Amniotic epithelial cell (primary cell): ENCODE data around the gene TSC2.
"Not testable (repeated sequence)": the region's sequence is repeated elsewhere in the genome, so short reads cannot be mapped to it uniquely, and the experiment has no call there.

Experiments used
- DNase-seq: peaks from one replicate; pipeline ENCODE4 v3.0.0-alpha.2; 2010; ENCODE audit warnings: low read depth

TSC2 gene

GRCh38 chr16:2009791-2010510, 37.8 kb upstream of the TSC2 start, which contains the start of gene ZNF598:
ZNF598 (minus strand) TSS chr16:2009821.
- peak; percentile 79 for DNase-seq

GRCh38 chr16:2011726-2012125, 36.1 kb upstream of the TSC2 start:
- not testable (repeated sequence) for DNase-seq

- DNase-seq = no peak
Measured at GRCh38 chr16:2013527-2013926, 34.3 kb upstream of the TSC2 start.

GRCh38 chr16:2015117-2015946, 32.5 kb upstream of the TSC2 start:
- peak; percentile 55 for DNase-seq

DNA sequence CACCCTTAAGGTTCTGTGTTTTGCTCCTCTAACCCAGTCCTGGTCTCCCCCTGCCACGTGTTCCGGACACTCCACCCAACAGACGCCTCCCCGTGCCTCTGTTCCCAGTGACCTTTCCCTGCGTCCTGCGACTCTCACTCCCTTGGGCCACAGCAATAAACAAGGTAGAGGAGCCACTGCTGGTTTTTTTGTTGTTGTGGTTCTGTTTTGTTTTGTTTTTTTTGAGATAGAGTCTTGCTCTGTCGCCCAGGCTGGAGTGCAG, 31.9 kb upstream of the TSC2 start:
- no peak for DNase-seq

DNA sequence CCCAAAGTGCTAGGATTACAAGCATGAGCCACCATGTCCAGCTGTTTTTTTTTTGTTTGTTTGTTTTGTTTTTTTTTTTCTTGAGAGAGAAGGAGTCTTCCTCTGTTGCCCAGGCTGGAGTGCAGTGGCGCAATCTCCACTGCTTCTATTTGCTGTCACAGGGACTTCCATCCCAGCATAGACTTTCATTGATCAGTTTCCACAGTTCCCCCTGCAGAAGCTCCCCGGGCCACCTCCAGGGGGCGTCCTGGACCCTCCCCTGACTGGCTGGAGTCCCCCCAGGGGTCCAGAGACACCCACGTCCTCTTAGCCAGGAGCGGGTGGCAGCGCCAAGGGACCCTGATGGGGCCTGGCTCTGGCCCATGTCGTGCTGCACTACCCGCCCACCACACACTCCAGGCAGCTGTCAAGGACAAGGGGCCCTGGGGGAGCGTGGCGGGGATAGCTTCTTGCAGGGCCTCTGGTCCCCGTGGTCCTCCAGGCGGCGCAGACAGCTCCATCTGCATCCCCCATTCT, 31.3 kb upstream of the TSC2 start:
- no peak for DNase-seq

- no peak for DNase-seq
Measured at GRCh38 chr16:2019518-2019920, 28.3 kb upstream of the TSC2 start, which contains the start of gene NPW. NPW (plus strand) TSS chr16:2019785.

GRCh38 chr16:2019921-2020831, 27.6 kb upstream of the TSC2 start:
- DNase-seq = no peak

- DNase-seq = peak; percentile 63
Measured at GRCh38 chr16:2022723-2023091, 25.1 kb upstream of the TSC2 start.

DNA sequence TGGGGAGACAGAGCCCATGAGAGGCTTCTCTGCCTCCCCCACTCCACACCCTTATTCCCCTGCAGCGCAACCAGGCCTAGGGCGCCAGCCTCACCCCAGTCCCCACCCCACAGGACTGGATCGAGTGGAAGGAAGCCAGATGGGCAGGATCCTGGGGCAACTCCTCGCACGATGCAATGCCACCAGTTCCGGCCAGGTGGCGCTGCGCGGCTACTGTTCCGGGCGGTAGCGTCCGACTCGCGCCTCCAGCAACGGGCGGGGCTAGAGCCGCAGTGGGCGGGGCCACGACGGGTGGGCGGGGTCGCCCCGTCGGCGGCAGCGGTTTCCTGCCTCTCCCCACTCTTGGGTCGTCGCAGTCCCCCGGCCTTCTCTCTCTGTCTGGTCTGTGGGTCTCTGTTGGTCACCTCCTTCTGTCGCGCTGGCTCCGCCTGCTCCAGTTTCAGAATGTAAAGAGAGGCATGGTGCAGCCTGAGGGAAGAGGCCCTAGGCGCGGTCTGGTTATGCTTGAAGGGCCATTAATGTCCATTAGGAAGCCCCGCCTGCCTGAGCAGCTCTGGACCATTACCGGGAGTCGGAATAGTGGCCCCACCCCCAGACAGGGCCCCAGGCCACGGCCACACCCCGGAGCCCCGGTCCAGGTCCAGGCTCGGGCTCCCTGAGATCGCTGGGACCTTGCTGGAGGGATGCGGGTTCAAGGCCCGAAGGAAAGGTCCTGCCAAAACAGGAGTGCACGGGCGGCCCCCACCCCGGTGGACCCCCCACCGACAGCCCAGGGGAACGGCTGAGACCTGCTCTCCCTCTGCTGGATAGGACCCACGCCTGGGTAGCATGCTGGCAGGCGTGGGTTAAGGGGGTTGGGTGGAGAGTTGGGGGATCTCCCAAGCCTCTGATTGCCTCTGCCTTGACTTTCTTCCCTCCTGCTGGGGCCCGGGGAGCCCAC, 24.4 kb upstream of the TSC2 start:
- DNase-seq = peak; percentile 72

- DNase-seq = no peak
Measured at GRCh38 chr16:2024032-2024420, 23.8 kb upstream of the TSC2 start.

- no peak for DNase-seq
Measured at GRCh38 chr16:2025251-2025650, 22.5 kb upstream of the TSC2 start.

GRCh38 chr16:2025878-2026460, 21.8 kb upstream of the TSC2 start:
- no peak for DNase-seq

DNA sequence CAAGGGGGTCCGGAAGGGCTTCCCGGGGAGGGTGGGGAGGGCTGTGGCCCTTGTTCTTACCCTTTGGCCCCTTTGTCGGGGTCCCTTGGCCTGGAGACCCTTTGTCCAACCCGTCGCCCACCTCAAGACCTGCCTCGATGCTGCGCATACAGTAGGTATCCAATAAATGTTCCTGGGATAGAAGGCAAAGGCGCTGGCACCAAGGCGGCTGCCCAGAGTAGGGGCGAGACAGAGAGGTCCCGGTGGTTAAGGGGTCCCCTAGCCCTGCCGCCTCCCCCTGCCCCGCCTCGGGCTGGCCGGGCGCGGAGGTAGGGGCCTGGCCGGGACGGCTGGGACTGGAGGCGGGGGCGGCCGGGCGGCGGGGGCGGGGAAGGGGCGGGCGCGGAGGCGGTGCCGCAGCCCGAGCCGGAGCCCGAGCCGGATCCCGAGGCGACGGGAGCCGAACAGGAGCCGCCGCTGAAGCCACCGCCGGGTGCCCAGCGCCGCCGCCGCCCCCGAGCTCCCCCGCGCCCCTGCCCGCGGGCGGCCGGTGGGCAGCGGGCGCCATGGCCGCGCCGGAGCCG, 21.2 kb upstream of the TSC2 start, which contains the start of gene NHERF2:
Gene NHERF2, plus strand, starts transcription at position 442 of the 563 bp plus-strand sequence. Its CDS starts 104 bp downstream, at position 546.
- DNase-seq = no peak

DNA sequence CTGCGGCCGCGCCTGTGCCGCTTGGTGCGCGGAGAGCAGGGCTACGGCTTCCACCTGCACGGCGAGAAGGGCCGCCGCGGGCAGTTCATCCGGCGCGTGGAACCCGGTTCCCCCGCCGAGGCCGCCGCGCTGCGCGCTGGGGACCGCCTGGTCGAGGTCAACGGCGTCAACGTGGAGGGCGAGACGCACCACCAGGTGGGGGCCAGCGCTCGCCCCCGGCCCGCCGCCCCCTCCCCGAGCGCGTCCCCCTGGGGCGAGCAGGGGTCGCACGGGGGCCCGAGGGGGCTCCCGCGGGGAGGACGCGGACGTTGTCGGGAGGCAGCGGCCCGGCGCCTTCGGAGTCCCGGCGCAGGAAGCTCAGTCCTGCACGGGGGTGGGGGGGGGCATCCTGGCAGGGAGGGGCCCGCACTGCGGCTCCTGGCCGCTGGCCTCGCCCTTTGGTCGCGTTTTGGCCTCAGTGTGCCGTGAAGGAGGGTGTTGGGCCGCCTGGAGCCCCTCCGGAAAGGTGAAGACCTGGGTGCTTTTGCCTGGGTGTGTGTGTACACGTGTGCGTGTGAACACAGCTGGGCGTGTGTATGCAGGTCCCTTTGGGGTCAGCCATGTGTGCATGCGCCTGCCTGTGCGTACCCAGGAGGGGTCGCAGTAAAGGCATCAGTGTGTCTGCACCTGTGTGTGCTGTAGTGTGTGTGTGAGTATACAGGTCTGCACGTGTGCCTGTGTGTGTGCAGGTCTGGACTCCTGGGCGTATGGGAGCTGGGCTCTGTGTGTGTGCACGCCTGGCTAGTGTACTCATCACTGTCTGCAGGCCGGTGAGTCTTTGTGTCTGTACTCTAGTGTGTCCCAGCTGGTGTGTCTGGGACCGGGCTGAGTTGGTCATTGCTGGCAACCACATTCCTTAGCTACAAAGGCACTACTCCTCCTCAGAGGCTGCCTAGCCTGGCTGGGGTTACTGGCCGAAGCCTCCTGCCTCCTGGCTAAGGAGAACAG, 20.5 kb upstream of the TSC2 start:
- DNase-seq = no peak

DNA sequence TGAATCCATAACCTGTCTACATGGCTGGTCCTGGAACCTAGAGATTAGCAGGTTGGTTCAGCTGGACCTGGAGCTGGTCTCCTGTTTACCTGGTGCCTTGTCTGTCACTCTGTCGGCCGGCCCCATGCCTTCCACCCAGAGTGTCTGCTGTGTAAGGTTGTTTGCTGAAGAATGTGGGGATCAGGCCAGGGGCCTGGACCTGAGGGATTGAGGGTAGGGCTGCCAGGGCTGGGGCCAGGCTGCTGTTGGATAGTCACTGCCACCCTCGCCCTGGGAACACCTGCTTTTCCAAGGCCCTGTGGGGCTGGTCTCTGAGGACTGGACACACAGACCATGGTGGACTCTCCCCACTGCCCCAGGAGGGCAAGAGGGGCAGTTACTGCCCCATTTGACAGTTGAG, 19.6 kb upstream of the TSC2 start:
- DNase-seq = no peak

- no peak for DNase-seq
Measured at GRCh38 chr16:2028620-2029220, 19.1 kb upstream of the TSC2 start.

- no peak for DNase-seq
Measured at GRCh38 chr16:2029350-2029749, 18.4 kb upstream of the TSC2 start.

DNA sequence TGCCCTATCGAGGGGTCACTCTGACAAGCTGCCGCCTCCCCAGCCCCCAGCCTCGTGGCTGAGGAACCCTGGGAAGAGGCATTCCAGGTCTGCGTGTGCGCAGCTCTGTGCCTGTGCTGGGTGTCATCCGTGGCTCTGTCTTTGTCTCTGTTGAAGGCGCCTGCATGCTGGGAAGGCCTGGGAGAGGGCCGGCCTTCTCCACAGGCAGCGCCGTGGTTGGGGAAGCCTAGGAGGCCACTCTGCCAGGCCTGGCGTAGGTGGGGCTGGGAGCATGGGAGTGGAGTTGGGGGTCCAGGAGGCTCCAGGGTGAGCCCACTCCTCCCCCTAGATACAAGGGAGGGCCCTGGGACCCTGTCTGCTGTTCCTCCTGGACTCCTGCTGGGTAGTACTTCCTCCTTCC, 17.7 kb upstream of the TSC2 start:
- DNase-seq = no peak
